GM12878 (cell line): ENCODE results near the gene TIMM17B. TPM values are rescaled to one million over a fixed set of nuclear protein-coding genes. Genes with fewer than 3 reads are reported as not detected.

Source experiments
- ATF3 ChIP-seq: IDR thresholded peaks from 2 replicates; pipeline ENCODE4 v1.6.1; 2011; ENCODE audit warnings: low read depth, mild to moderate bottlenecking, low read length, moderate library complexity, borderline replicate concordance; ENCODE audit errors: extremely low read depth
- BACH1 ChIP-seq: fragments of 450-650 bp; IDR thresholded peaks from 2 replicates; pipeline ENCODE4 v1.6.1; 2017; ENCODE audit warnings: mild to moderate bottlenecking, borderline replicate concordance
- CBX5 ChIP-seq: sonication (generic); IDR thresholded peaks from 2 replicates; pipeline ENCODE4 v1.6.1; 2016; ENCODE audit warnings: low read depth, moderate library complexity, mild to moderate bottlenecking, inconsistent platforms
- E2F8 ChIP-seq: fragments of 450-650 bp; IDR thresholded peaks from 2 replicates; pipeline ENCODE4 v1.6.1; 2018; ENCODE audit warnings: mild to moderate bottlenecking, low read depth, moderate library complexity; ENCODE audit not compliant: partially characterized antibody
- EP300 ChIP-seq, 2 experiments: fragments of 150-350 bp in 1 of 2; IDR thresholded peaks; 2 replicates each; pipeline ENCODE4 v1.6.1; 2011 to 2012; ENCODE audit warnings: low read depth in 2 of 2, low read length in 2 of 2, borderline replicate concordance in 1 of 2, improper control_type of control experiment in 1 of 2, inconsistent platforms in 1 of 2; ENCODE audit not compliant: control insufficient read depth in 1 of 2
- GATAD2B ChIP-seq: fragments of 450-650 bp; conservative IDR thresholded peaks from 2 replicates; pipeline ENCODE4 v1.6.1; 2017; ENCODE audit warnings: low read depth, mild to moderate bottlenecking, moderate library complexity
- IKZF2 ChIP-seq, 2 experiments: fragments of 450-650 bp; IDR thresholded peaks; 2 replicates each; pipeline ENCODE4 v1.6.1; 2017; ENCODE audit warnings: mild to moderate bottlenecking in 2 of 2, moderate library complexity in 2 of 2
- MEF2B ChIP-seq: fragments of 450-650 bp; IDR thresholded peaks from 2 replicates; pipeline ENCODE4 v1.6.1; 2018; ENCODE audit warnings: mild to moderate bottlenecking, moderate library complexity; ENCODE audit not compliant: partially characterized antibody, poor library complexity, severe bottlenecking
- MYB ChIP-seq: fragments of 150-350 bp; IDR thresholded peaks from 2 replicates; pipeline ENCODE4 v1.6.1; 2014; ENCODE audit warnings: mild to moderate bottlenecking, low read depth, low read length, borderline replicate concordance
- MYC ChIP-seq: IDR thresholded peaks from 2 replicates; pipeline ENCODE4 v1.6.1; 2011; ENCODE audit warnings: mild to moderate bottlenecking, low read length, moderate library complexity, inconsistent platforms; ENCODE audit not compliant: insufficient read depth, insufficient replicate concordance, insufficient read length, severe bottlenecking
- NKRF ChIP-seq: fragments of 450-650 bp; conservative IDR thresholded peaks from 2 replicates; pipeline ENCODE4 v1.6.1; 2017; ENCODE audit warnings: mild to moderate bottlenecking, moderate library complexity
- NR2F1 ChIP-seq: fragments of 450-650 bp; conservative IDR thresholded peaks from 2 replicates; pipeline ENCODE4 v1.6.1; 2017; ENCODE audit warnings: mild to moderate bottlenecking
- PAX8 ChIP-seq: fragments of 450-650 bp; IDR thresholded peaks from 2 replicates; pipeline ENCODE4 v1.6.1; 2017; ENCODE audit warnings: mild to moderate bottlenecking, moderate library complexity
- PKNOX1 ChIP-seq: fragments of 450-650 bp; IDR thresholded peaks from 2 replicates; pipeline ENCODE4 v1.6.1; 2016; ENCODE audit warnings: mild to moderate bottlenecking
- POLR2AphosphoS2 ChIP-seq: IDR thresholded peaks from 2 replicates; pipeline ENCODE4 v1.6.1; 2011; ENCODE audit warnings: low read depth, mild to moderate bottlenecking, low read length, improper control_type of control experiment, moderate library complexity
- RFX5 ChIP-seq: IDR thresholded peaks from 2 replicates; pipeline ENCODE4 v1.6.1; 2011; ENCODE audit warnings: low read depth, low read length, improper control_type of control experiment
- RUNX3 ChIP-seq: IDR thresholded peaks from 2 replicates; pipeline ENCODE4 v1.6.1; 2012; ENCODE audit warnings: low read length, inconsistent platforms
- SMAD1 ChIP-seq: fragments of 450-650 bp; IDR thresholded peaks from 2 replicates; pipeline ENCODE4 v1.6.1; 2018; ENCODE audit warnings: mild to moderate bottlenecking, low read depth; ENCODE audit not compliant: partially characterized antibody
- SRF ChIP-seq, 2 experiments: IDR thresholded peaks; 2 replicates each; pipeline ENCODE4 v1.6.1; 2011; ENCODE audit warnings: low read depth in 2 of 2, low read length in 2 of 2, mild to moderate bottlenecking in 1 of 2, moderate library complexity in 1 of 2
- TCF12 ChIP-seq: IDR thresholded peaks from 2 replicates; pipeline ENCODE4 v1.6.1; 2011; ENCODE audit warnings: low read depth, mild to moderate bottlenecking, low read length
- ZNF207 ChIP-seq: fragments of 450-650 bp; IDR thresholded peaks from 2 replicates; pipeline ENCODE4 v1.6.1; 2014; ENCODE audit warnings: antibody characterized with exemption, mild to moderate bottlenecking, borderline replicate concordance
- ZNF622 ChIP-seq: fragments of 450-650 bp; IDR thresholded peaks from 2 replicates; pipeline ENCODE4 v1.6.1; 2017; ENCODE audit warnings: mild to moderate bottlenecking, inconsistent platforms
- polyA plus RNA-seq, 11 experiments: library from polyadenylated mRNA; depleted of rRNA in 4 of 11; unstranded in 6 of 11; stranded (reverse) in 5 of 11; fragments of >200 nt; fragmentation: Nextera tagmentation in 4 of 11; fragmentation: Illumina TruSeq in 1 of 11; extraction: Ambion mirVana in 4 of 11; extraction: Trizol in 1 of 11; gene quantifications; 1 replicate in 1 of 11; 2 replicates in 10 of 11; pipeline versions ENCODE4 v1.2.1 to v1.2.3, GENCODE V29; 2011 to 2016; ENCODE audit warnings: inconsistent platforms in 2 of 11, missing spikeins in 2 of 11, low read depth in 1 of 11
- total RNA-seq, 4 experiments: library from RNA; depleted of rRNA in 3 of 4; stranded (reverse); fragments of >200 nt in 3 of 4; fragmentation: Illumina TruSeq in 1 of 4; extraction: Trizol in 1 of 4; gene quantifications; 2 replicates each; pipeline versions ENCODE4 v1.2.1 to v1.2.3, GENCODE V29; 2013 to 2021

The TIMM17B gene
- total and polyA plus RNA-seq, 10 of the 15 experiments (the other 5 are each of a cell fraction or from before 2014, with no cell fraction given): 4.5 to 88.7 (median 47.5) TPM

- no peak for TF ChIP-seq RFX5
- TF ChIP-seq ZNF622: no peak
- TF ChIP-seq PAX8: no peak
- TF ChIP-seq E2F8: no peak
- TF ChIP-seq IKZF2 (IDR thresholded peaks at IDR 0.05): peak; percentile 69; a peak in 3 of 4 replicates
- no peak for TF ChIP-seq CBX5
- no peak for TF ChIP-seq SMAD1
- no peak for TF ChIP-seq MYC
- no peak for TF ChIP-seq MYB
- TF ChIP-seq NR2F1: no peak
- TF ChIP-seq SRF (IDR thresholded peaks at IDR 0.05; ENCODE audit: low read depth in 2 of 2, low read length in 2 of 2): peak in 1 of 2 experiments; percentile 65; a peak in 1 of 4 replicates
- no peak for TF ChIP-seq NKRF
- 0 out of 2 replicates have a peak, but pooled peaks have one; percentile 21 for TF ChIP-seq BACH1
- TF ChIP-seq POLR2AphosphoS2: no peak
- no peak for TF ChIP-seq PKNOX1
- peak; percentile 97 for TF ChIP-seq MEF2B
- peak; percentile 25 for TF ChIP-seq RUNX3
- TF ChIP-seq ATF3: no peak
- peak; percentile 82 for TF ChIP-seq TCF12
- peak; percentile 40 to 60; a peak in 3 of 4 replicates for TF ChIP-seq EP300 (IDR thresholded peaks at IDR 0.05; ENCODE audit: borderline replicate concordance in 1 of 2, control insufficient read depth in 1 of 2, low read depth in 2 of 2, low read length in 2 of 2)
- TF ChIP-seq GATAD2B: peak; percentile 72; the same call in 1 of the 2 replicates
- no peak for TF ChIP-seq ZNF207
Measured at GRCh38 chrX:48939524-48940228, 42.1 kb upstream of the TIMM17B start (continued).
